ENCODE data around the gene CLN6.
A peak's percentile ranks its signal among the peaks of the same experiment; 100 is the strongest.
"Not testable (repeated sequence)": the region's sequence is repeated elsewhere in the genome, so short reads cannot be mapped to it uniquely, and the experiment has no call there.

Gene CLN6

DNA sequence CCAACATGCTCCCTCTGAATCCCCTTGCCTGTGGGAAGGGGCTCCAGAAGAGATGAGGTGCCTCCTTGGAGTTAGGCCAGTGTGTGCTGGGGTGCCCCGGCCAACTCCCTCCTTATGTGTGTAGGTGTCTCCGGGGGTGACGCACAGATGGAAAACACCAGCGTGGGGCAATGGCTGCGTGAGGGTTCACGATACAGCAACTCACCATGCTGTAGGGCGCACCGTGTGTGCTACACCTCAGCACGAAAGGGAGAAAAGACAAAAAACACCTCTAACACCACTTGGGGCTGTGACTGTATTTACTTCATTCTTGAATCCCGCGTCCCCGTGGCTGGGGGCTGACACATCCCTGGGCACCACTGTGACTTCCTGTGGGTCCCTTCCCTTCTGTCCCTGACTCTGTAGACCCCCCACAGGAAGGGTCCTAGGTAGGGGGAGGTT lies 22.8 kb downstream of the CLN6 start:
- DNase-seq (ENCODE audit: low spot score): no peak

DNA sequence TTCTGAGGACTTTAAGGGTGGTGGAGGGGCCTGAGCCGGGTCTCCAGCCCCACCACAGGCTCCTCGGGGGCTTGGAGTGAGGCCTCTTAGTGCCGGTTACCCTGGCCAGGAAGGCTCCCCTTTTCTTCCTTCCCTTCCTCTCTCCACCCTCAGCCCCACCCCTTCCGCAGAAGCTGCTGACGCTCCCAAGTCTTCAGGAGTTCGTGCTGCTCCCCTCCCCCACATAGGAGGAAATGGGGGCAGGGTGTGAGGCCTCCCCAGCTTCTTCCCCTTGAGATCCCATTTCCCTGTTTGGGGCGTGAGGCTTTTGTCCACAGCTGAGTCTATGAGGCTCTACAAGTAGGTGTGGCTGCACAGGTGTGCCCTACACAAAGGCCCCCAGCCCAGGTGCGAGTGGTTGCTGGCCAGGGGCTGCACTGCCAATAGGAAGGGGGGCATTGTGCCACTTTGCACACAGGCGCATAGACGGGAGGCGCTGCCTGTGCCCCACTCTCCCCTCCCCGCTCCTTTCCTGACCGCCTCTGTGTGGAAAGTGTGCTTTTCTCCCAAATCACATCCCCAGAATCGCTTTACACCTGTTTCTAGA lies 23.5 kb downstream of the CLN6 start:
- no peak for DNase-seq (ENCODE audit: low spot score)

DNA sequence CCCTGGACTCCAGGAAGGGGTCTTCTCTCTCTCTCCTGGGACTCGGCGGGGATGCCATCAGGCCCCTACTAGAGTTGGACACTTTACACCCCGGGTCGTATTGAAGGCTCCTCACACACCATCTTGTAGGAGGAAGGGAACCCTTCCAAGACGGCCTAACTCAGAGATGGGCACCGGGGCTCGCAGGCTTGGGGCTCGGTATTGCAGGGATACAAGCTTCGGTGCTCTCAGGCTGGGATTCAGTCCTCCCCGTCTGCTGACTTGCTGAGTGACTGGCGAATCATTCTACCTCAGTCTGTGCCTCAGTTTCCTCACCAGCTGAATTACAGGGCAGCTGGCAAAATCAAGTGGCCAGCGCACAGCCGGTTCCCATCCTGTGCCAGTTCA lies 24.0 kb downstream of the CLN6 start:
- DNase-seq (ENCODE audit: low spot score): no peak

DNA sequence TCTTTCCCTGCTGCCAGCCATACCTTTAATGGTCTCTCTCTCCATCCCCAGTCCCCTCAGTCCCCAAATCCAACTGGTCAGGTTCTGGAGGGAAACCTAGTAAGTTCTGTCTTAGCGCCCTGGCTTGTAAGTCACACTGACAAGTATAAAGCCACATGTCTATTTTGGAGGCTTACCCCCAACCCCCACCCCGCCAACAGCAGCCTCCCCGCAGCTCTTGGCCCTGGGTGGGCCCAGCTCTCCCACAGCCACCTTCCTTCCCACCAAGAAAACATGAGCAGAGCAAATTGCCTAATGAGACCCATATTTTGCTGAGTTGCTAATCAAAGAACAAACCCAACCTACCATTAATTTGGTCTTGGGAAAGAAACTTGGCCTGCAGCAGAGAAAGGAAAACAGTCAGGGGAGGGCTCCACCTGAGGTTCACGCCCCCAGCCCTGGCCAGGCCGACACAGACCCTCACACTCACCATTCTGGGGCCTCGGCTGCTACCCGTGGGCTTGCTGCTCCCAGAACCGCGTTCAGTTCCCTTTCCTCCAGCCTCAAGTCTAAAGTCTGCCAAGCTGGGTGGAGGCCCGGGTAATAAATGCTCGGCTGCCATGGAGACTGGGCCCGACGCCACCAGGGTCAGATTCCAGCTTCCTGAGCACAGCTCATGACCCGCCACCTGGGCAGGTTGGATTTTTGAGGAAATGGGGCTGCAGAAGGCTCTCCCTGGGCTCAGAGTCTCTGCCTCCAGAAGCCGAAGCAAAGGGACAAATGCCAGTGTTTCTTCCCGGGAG lies 24.6 kb downstream of the CLN6 start, which contains the start of gene CALML4:
TSS of gene CALML4 (minus strand) at position 557 of the 782 bp plus-strand sequence. CDS start at position 472, 85 bp downstream.
- DNase-seq (ENCODE audit: low spot score): peak; percentile 99

DNA sequence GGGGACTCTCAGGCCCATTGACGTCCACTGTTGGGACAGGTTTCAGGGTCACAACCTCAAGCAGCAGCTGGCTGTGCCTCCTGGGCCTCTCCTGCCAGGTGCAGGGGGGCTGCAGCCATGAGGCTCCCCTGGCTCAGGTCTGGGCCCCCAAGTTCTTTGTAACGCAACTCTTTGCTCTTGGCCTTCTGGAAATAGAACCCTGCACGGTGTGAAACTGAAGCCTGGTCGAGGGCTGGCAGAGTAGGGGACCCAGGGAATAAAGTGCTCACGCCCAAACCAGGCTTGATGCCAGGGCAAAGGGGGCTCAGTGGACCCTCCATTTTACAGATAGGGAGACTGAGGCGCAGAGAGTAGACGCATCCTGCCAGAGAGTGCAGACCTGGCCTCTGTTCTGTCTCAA lies 25.2 kb downstream of the CLN6 start:
- DNase-seq (ENCODE audit: low spot score): no peak

DNA sequence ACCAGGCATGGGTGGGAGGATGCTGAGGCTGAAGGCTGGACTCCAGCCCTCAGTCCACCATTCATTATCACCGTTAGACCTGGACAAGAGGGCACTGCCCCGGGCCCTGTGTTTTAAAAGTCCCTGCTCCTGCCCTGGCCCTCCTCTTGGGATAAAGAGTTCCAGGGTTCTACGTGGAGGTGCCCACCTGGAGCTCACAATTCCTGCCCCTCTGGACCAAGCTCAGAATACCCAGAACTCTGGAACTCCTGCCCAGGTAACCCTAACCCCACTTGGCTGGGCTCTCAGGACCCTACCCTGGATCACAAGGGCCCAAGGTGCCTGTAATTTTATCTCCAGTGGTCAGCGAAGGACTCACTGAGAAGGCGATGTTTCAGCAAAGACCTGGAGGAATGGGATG lies 25.6 kb downstream of the CLN6 start:
- no peak for DNase-seq (ENCODE audit: low spot score)

DNA sequence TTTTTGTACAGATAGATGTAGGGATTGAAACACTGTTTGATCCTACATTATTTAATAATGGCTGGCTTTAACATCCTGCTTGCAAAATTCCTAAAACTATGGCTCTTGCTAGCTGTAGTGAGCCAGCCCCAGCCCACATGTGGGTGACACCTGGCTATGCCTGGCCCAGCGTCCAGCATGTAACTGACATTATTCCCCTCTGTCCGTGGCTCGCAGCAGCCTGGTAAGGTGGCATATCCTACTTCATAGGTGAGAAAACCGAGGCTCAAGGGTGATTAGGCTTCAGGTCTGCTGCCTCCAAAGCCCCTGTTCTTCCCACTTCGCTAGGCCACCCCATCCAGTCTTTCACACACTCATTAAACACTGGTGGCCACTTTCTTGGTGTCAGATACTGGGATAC lies 26.0 kb downstream of the CLN6 start:
- DNase-seq (ENCODE audit: low spot score): no peak

DNA sequence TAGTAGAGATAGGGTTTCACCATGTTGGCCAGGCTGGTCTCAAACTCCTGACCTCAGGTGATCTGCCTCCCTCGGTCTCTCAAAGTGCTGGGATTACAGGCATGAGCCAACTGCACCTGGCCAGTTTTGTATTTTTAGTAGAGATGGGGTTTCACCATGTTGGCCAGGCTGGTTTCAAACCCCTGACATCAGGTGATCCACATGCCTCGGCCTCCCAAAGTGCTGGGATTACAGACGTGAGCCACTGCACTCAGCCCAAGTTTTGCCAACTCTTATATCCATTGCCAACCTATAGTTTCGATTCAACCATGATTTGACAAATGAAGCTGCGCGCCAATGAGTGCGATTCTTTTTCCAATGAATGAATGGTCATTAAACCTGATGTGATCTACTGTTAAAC lies 26.5 kb downstream of the CLN6 start:
- not testable (repeated sequence) for DNase-seq (ENCODE audit: low spot score)

DNA sequence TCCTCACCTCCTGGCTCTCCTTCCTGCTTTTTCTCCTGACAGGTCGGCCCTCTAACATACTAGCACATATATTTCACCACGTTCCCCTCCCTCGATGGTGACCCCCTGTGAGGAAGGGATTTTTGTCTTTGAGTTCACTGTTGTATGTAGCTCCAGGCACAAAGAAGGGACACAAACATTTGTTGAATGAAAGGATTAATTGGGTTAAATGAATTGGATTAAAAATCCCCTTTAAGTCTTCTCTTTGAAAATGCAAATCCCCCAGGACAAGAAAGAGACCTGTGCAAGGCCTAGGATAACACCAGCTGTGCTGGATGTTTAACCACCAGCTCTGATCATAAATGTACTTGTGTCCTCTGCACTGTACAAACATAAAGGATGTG lies 27.7 kb downstream of the CLN6 start:
- no peak for DNase-seq (ENCODE audit: low spot score)

DNA sequence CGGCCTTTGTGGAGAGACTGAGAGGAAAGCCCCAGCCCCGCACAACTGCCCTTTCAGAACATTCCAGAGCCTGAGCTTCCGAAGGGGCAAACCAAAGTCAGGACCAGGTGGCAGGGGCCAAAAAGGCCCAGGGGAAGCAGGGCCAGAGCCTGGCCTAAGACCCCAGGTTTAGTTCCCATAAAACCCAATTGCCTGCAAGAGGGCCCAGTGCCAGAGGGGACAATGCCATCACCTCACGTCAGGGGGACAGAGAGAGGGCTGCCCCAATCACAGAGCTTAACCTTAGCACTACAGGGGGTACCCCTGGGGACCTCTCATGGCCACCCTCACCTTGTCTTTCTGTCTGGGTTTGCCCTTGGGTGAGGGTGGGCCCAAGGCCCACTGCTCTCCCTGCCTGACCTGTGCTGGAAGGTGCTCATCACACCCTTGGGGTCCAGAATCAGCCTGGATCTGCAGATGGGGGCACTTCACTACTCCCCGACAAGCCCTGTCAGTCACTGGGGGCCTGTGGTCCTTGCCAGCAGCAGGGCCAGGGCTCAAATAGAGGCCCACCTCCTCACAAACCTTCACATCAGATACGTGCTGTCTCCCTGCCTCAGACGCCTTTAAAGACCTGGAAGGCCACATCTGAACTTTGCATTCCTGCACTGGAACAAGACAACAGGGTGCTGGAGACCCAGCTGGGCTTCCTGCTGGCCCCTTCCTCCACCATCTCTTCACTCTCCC lies 28.2 kb downstream of the CLN6 start:
- no peak for DNase-seq (ENCODE audit: low spot score)

DNA sequence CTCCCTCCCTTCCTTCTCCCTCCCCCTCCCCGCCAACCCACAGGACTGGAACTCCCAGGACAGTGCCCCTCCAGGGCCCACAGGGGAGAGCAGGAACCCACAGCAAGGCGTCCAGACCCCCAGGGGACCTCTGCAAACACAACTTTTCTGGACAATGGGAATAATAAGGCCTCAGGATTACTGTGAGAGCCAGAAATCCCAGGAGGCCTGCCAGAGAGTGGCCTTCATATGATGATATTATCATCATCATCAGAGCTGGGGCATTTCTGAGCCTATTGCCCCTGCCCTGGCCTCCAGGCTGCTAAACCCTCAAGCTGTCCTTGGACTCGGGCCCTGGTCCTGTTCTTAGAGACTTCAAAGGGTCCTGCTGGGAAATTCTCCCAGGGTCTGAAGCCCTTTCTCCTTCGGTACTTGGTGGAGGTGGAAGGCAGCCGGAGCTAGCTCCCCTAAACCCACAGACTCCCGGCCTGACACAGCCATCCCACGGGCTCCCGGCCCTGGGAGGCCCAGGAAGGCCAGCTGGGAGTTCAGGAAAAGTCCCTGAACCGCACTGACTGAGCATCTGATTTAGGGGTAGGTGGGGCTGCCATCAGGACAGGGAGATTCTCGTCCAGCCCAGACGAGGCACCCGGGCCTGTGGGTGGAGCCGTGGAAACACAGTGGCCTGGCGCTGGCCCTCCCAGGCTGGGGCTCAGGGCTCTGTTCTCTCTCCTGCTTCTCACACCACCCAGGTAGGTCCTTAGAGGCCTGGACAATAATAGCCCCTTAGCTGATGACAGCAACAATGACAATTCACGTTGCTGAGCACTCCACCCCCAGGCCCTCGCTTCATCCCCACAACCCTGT lies 29.3 kb downstream of the CLN6 start:
- DNase-seq (ENCODE audit: low spot score): no peak

DNA sequence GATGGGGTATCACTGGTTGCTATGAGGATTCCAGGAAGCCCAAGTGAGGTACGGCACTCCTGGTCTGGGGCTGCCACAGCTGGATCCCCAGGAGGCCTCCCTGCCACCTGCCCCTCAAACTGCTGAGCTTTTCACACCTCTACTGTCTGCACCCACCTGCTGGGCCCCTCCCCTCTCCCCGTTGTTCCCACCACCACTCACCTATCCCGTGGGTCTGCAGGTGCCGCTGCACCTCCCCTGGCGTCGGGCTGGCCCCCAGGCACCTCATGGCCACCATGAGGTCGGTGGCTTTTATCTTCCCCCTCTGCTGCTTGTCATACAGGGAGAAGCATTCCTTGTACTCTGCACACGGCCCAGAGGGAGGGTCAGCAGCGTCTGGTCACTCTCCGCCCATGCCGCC lies 30.2 kb downstream of the CLN6 start:
- no peak for DNase-seq (ENCODE audit: low spot score)

DNA sequence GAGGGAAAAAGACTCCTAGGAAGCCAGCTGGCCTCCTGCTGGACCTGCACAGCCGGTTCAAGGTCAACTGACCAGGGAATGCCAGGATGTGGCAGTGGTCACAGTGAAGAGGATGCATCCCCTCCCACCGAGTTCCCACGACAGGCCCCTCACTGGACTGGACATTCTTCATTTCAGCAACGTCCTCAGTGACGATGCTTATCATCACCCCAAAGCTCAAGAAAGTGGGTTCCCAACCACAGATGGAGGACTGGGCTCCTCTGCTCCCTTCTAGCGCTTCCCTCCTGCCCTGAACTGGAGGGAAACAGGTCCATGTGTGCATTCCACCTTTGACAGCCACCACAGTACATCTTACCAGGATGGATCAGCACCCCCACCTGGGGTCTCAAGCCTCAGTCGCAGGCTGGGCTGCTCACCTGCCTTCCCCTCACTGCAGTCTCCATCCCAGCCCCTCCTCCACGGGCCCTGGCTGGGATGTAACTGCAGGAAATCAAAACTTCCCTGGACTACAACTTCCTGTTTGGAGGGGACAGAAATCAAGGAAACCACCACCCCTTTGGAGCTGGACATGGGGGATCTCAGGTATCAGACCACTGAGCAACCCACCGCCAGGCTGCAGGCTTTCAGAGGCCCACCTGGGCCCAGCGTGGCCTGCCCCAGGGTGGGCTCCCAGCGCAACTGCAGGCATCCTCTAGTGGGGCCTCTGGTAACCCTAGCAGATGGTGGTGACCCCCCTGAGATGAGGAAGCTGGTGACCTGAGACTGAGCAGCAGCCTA lies 31.7 kb downstream of the CLN6 start:
- DNase-seq (ENCODE audit: low spot score): no peak

DNA sequence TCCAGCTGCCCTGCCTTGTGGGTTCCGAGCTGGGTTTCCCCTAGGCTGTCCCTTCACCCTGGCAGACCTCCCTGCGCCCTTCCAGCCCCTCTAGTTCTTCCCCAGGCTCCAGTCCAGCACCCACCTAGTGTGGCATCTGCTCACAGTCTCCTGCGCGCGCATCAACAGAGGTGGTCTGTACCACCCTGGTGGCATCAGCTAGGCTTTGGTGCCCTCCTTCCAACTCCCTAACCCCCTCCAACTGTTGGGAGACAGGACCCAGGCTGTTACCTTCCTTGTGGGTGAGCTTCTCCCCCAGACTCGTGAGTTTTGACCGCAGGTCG lies 32.4 kb downstream of the CLN6 start:
- DNase-seq (ENCODE audit: low spot score): no peak

DNA sequence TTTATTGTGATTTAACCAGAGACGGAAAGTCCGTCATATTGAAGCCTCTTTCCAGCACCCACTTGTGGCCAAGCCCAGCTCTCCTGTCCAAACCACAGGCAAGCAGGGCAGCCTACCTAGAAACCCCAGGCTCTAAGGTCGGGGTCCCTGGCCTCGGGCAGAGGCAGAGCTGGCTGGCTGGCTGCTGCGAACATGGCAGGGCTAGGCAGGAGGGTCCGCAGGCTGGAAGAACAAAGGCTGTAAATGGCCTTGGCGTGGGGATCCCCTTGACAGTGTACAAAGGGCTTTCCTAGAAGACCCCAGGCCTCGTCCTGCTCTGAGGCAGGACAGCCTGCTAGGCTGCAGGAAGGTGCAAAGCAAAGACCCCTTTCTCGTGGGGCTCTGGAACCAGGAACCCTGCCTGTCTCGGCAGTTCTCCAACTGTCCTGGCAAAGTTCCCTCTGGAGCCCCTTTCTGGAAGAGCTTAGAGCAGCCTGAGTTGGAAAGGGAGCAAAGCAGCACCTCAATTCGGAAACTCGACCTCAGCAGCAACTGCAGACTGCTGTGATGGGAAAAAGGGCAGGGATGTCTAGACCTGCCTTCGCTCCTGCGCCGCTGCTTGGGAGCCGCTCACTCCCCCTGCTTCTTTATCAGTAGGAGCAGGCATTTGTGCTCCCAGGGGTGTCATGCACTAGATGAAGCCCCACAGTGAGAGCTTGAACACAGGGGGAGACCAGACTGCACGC lies 32.9 kb downstream of the CLN6 start:
- DNase-seq (ENCODE audit: low spot score): no peak

DNA sequence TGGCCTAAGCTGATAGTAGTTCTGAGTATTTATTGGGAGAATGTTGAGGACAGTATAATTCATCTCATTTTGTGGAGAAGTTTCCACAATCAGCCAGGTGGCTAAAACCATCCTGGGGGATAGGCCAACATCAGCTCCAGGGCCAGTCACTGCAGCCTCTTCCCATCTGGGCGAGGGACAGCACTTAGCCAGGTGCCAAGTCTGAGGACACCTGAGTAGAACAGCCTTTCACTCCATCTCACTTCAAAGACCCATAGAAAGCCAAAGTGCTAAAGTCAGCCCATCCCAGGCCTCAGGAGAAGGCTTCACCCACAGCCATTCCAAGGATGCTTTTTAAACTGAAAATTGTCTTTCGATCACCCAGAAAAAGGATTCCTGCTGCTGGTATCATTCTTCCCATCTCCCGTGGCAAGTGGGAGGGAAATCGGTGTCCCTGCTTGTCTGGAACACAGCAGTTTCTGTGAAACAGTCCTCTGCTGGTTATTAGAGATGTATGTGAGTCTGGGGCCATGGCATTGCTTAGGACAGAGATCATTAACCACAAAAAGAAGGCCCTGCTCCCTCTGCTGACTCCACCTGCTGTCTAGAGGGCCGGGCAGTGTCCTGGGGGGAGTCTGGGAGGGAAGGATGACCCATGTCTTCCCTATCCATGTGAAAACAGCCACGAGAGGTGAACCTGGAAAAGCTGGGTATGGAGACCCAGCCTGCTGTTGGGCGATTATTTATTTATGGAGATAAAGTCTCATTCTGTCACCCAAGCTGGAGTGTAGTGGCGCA lies 34.0 kb downstream of the CLN6 start:
- no peak for DNase-seq (ENCODE audit: low spot score)

DNA sequence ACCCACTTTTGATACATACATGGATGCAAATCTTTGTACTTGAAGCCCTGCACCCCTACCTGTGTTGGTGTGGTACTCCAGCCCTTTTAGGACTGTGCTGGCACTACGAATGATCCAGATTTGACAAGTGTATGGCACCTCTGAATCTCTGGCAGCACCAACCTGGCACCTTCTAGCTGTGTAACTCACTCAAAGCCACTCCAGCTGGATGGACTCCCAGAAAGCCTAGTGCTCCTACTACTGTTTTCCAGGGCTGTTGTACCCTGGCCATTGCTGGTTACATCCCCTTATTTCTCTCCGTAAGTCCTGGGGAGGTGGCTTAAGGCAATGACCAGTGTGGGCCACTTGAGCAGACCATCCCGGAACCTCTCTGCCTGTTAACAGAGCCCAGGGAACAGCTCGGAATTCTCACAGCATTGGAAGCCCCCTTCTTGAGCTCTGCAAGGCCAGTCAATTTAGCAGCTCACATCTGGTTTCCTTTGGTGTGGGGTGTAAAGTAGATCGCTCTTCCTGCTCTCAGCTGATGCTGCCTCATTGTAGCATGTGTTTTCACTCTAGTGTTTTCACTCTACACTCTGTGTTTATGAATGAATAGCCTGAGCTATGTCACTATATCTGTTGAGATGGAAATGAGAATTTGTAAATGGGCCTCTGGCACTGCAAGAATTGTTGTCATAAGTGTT lies 36.6 kb downstream of the CLN6 start:
- DNase-seq (ENCODE audit: low spot score): no peak

DNA sequence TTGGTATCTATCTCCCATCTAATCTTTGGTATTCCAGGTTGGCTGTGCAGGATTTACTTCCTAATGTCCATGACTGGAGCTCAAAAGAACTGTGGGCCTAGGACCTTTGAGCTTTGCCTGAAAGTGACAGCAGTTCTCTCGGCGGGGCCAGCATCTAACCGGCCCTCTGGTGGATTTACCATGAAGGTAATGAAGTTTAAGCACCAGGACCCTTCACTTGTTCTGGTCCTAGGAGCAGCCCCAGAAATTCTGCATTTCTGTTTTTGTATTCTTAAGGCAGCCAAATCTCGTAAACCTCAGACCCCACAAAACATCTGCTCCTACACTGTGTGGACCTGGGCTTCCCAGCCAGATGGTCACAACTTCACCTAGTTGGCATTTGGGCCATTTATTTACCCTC lies 37.4 kb downstream of the CLN6 start:
- DNase-seq (ENCODE audit: low spot score): no peak

DNA sequence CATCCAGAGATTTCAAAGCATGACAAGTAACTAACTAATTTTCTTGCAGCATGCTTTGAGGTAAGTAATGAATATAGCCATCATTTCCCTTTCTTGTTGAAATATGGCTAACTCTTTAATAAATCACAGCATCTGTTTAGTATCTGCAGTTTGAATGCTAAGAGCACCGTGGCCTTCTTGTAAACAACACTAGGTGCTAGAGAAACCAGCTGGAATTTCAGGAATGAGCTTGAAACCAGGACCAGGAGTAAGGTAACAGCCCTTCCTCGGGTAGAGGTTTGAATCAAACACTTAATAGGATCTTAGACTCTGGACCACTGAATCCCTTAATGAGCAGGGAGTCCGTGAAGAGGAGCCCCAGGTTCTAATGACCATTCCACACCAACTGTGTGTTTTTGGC lies 38.0 kb downstream of the CLN6 start:
- DNase-seq (ENCODE audit: low spot score): no peak

DNA sequence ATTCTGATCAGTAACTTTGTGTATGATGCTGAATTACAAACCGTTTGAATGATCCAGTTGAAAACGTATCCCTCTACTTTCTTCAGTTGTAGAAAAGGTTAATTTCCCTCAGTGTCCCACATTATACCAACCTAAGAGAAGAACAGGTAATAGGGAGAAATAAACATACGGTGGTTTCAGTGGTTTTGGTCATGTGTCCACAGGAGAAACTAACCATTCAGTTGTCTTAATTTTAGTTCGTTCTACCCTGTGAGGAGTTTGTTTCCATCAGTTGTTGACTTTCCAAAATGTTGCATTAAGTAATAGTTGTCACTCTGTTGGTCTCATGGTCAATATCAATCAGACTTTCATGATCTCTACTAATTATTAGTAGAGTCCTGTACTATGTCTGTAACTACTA lies 39.5 kb downstream of the CLN6 start:
- no peak for DNase-seq (ENCODE audit: low spot score)
